NCI-H748 (cell line): ENCODE results near the gene FCRLB.
A peak's percentile ranks its signal among the peaks of the same experiment; 100 is the strongest.
"Not testable (repeated sequence)": the region's sequence is repeated elsewhere in the genome, so short reads cannot be mapped to it uniquely, and the experiment has no call there.

Experiments used
- DNase-seq: peaks from one replicate; lab custom pipeline; 2025; ENCODE audit not compliant: unreplicated experiment; lab: John Stamatoyannopoulos, UW

Gene FCRLB

DNA sequence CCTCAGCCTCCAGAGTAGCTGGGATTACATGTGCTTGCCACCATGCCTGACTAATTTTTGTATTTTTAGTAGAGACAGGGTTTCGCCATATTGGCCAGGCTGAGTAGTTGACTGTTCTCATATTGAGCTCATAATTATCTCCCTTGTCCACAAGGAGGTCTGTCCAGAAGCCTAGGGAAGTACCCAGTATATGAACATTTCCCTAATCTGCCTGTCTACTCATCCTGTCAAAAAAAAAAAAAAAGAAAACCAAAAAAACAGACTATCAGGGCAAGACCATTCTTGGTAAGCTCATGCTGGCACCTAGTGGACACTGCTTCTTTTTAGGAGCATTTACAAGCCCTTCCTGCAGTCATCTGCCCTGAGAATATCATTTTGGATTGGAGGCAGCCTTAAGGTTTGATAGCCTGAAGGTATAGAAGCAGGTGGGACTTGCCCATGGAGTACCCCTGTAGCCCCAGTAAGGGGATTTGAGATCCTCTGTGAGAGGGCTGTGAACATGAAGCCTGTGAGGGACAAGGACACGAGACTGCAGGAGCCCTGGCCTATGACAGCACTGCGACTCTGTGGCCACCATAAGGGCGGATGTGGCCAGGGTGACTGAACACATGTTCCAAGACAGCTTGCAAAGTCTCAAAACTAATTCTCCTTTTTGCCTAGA, 17.4 kb downstream of the FCRLB start:
- DNase-seq, result peak; percentile 56

GRCh38 chr1:161739865-161740566, 18.7 kb downstream of the FCRLB start:
- DNase-seq, result no peak

GRCh38 chr1:161740921-161741320, 19.6 kb downstream of the FCRLB start:
- DNase-seq, result no peak

GRCh38 chr1:161743231-161743630, 21.9 kb downstream of the FCRLB start:
- no peak for DNase-seq

DNA sequence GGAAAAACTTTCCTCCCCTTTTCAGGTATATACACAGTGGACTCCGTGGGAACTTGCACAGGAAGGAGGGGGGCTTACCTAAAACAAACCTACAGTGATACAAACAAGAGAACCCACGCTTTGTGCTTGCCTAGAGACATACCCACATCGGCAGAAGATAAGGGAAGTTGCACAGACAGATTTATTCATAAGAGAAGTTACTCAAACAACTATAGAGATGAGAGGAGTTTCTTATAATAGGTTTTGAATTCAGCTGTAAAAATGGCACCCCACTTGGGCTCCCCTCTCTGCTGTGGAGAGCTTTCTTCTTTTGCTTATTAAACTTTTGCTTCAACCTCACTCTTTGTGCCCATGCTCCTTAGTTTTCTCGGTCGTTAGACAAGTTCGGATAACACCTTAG, 26.5 kb downstream of the FCRLB start:
- DNase-seq, result no peak

DNA sequence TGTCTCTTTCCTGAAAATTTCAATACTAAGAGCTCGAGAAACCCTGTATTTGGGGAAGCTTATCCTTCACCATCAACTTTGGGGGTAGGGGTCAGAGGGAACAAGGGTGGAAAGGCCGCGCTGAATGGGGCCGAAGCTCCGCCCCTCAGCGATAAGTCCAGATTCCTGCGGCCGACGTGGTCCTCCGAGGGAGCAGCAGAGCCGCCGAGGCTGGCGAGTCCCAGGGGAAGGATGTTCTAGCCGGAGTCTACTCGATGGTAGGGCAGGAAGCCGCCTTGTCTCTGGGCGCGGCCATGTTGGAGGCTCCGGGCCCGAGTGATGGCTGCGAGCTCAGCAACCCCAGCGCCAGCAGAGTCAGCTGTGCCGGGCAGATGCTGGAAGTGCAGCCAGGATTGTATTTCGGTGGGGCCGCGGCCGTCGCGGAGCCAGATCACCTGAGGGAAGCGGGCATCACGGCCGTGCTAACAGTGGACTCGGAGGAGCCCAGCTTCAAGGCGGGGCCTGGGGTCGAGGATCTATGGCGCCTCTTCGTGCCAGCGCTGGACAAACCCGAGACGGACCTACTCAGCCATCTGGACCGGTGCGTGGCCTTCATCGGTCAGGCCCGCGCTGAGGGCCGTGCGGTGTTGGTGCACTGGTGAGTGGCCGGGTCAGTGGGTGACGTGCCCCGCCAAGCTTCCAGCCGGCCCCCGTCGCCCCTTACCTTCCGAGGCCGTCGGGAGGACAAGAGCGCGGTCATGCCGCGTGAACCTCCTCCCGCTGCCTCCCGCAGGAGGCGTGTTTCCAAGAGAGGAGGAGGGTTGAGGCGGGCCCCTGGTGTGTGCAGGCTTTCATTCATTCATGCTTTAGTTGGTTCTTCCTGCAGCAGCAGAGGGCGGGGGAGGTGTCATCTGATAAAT, 28.4 kb downstream of the FCRLB start, which contains the start of gene DUSP12:
DUSP12 (plus strand) TSS at position 278 of the 899 bp plus-strand sequence; CDS start at position 294, 16 bp downstream.
- DNase-seq, result peak; percentile 97

DNA sequence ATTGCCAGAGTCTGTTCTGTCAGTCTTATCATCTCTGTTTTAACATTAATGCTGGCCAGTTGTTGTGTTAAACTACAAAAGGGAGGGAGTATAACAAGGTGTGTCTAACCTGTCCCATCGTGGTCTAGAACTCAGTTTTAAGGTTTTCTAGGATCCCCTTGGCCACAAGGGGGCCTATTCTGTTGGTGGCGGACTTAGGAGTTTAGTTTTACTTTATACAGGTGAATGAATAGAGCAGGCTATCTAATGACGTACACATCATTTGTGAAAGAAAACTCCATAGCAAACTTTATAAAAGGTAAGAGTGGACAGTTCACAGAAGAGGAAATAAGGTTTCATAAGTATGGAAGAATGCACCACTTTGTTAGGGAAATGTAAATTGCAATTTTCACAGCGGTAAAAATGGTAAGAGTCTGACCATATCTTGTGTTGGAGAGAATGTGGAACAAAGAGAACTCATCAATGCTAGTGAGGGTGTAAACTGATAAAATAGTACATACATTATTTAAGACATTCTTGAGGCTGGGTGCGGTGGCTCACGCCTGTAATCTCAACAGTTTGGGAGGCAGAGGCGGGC, 42.3 kb downstream of the FCRLB start:
- peak; percentile 49 for DNase-seq

- peak; percentile 92 for DNase-seq
Measured at GRCh38 chr1:161766102-161766981, 45.0 kb downstream of the FCRLB start, which contains the start of gene ATF6. Gene ATF6 (plus strand): TSS chr1:161766320. CDS start chr1:161766361, 41 bp downstream.

- DNase-seq, result no peak
Measured at GRCh38 chr1:161768461-161768860, 47.1 kb downstream of the FCRLB start.

- no peak for DNase-seq
Measured at GRCh38 chr1:161768986-161769672, 47.8 kb downstream of the FCRLB start.

DNA sequence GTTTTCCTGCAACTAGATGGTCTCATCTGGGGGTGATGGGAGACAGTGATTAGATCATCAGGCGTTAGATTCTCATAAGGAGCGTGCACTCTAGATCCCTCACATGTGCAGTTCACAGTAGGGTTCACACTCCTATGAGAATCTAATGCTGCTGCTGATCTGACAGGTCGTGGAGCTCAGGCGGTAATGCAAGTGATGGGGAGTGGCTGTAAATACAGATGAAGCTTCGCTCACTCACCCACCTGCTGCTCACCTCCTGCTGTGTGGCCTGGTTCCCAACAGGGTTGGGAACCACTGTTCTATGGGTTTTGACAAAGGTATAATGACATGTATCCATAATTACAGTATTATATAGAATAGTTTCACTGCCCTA, 48.3 kb downstream of the FCRLB start:
- DNase-seq, result not testable (repeated sequence)

- DNase-seq, result no peak
Measured at GRCh38 chr1:161770250-161770649, 48.9 kb downstream of the FCRLB start.

DNA sequence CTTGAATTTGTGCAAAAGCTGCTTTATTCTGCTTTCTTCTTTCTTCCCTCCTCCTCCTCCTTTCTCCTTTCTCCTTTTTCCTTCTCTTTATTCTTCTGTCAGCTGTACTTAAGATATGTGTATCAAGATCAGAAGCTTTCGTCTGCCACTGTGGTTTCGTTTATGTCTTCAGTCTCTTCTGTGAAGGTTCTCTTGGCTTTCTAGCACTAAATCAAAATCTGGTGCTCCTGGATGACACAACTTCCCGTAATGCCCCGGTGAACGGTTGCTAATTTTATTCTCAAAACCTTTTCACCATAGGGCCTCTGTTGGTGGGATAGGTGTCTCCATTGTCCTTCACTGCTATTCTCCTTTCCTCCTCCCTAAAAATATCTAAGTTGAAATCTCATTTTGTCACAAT, 49.8 kb downstream of the FCRLB start:
- DNase-seq, result no peak

DNA sequence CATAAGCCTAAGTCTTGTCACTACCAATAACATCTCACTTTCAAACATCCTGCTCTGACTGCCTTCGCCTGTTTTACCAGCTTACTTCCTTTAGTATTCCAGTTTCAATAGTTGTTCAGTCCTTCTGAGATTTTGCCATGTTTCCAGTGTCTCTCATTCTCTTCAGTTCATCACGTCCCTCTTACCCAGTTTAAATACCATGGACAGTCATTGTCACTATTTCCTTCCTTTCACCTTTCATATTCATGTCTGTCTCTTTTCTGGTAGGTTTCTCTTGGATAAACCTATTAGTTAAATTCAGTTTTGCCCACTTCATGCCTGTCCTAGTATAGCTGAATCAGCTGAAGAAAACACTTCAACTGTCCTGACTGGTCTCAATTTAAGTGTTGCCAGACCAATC, 50.6 kb downstream of the FCRLB start:
- no peak for DNase-seq

DNA sequence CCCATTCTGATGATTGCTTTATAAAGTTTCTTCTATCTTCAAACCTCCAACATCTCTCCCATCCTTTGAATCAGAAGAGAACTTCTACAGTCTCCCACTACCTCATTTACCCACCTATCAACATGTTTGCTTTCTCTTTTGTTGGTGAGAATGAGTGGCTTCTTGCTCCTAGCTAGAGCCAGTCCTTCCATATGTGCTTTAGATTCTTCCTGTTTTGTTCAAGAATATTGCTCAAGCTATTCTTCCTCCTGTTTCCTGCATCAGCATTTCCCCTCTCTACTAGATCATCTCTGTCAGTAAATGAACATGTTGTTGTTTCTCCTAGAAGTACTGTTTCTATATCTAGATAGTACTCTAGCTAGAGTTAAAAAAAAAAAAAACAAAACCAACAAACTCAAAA, 51.1 kb downstream of the FCRLB start:
- no peak for DNase-seq

DNA sequence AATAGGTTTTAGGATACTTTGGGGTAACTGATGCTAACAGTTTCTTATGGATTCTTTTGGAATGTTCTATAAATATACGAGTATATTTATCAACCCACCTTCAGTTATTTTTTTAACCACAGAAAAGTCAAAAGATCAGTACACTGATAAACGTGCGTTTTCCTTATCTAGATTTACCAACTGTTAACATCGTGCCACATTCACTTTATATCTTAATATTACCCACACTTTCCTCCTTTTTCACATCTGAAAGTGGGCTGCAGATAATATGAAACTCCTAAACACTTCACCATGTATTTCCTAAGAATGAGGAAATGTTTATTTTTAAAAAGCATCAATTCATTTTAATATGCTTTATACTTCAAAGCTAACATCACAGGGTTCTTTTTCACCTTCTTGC, 52.4 kb downstream of the FCRLB start:
- DNase-seq, result no peak

DNA sequence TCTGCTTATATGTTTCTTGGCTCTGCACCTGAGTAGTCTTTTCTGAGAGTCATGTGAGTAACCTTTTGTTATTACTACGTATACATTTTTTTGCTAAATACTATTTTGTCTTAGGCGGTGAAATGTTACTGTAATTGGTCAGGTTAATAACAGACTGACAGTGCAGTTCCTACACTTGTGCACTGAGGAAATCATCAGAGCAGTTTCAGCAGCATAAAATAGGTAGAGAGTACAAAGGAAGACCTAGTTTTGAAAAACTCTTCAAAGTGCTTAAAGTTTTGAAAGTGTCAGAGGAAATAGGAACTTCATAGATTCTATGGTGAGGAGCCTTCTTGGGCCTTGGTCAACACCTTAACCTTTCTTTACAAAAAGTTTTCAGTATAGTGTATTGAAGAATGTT, 55.9 kb downstream of the FCRLB start:
- no peak for DNase-seq
